HG02973 (cell line): ENCODE results near the gene SNX1.
"Not testable (repeated sequence)": the region's sequence is repeated elsewhere in the genome, so short reads cannot be mapped to it uniquely, and the experiment has no call there.

ENCODE experiments used
- ATAC-seq: cut with Tn5 transposase; IDR thresholded peaks from one replicate; pipeline ENCODE4 v1.9.1; 2021; ENCODE audit warnings: moderate library complexity; ENCODE audit not compliant: unreplicated experiment

SNX1 gene, protein sequence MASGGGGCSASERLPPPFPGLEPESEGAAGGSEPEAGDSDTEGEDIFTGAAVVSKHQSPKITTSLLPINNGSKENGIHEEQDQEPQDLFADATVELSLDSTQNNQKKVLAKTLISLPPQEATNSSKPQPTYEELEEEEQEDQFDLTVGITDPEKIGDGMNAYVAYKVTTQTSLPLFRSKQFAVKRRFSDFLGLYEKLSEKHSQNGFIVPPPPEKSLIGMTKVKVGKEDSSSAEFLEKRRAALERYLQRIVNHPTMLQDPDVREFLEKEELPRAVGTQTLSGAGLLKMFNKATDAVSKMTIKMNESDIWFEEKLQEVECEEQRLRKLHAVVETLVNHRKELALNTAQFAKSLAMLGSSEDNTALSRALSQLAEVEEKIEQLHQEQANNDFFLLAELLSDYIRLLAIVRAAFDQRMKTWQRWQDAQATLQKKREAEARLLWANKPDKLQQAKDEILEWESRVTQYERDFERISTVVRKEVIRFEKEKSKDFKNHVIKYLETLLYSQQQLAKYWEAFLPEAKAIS

DNA sequence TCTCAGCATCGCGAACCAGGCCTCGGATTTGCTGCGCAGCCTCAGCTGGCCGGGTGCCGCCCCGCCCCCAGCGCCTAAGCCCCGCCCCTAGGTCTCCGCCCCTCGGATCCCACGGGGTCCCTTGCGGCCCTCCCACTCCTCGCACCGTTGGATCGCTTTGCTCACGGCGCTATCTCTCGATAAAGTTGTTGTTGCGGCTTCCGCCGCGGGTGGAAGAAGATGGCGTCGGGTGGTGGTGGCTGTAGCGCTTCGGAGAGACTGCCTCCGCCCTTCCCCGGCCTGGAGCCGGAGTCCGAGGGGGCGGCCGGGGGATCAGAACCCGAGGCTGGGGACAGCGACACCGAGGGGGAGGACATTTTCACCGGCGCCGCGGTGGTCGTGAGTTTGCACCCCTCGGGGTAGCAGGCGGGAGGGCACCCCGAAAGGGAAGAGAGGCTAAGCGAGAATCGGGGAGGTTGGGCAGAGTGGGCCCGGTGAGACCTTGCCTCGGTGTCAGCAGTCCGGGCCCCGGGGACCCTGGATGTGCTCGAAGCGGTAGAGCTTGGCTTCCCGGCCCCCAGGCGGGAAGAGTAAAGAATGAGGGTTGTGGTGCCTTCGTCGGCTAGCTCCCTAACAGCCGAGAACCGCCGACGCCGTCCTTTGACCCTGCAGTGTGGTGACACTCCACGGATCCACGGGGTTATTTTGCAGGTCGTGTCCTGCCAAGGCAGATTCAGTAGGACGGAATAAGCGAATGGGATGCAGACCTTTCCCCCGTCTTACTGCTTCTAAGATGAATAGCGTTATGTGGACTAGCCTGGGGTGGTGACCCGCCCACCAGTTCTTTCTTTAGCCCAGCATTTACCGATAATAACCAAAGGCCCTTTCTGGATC, at the start of gene SNX1:
Gene SNX1 (plus strand): TSS at position 188 of the 873 bp plus-strand sequence. CDS start 32 bp downstream, at position 220.
- peak; percentile 42 for ATAC-seq

DNA sequence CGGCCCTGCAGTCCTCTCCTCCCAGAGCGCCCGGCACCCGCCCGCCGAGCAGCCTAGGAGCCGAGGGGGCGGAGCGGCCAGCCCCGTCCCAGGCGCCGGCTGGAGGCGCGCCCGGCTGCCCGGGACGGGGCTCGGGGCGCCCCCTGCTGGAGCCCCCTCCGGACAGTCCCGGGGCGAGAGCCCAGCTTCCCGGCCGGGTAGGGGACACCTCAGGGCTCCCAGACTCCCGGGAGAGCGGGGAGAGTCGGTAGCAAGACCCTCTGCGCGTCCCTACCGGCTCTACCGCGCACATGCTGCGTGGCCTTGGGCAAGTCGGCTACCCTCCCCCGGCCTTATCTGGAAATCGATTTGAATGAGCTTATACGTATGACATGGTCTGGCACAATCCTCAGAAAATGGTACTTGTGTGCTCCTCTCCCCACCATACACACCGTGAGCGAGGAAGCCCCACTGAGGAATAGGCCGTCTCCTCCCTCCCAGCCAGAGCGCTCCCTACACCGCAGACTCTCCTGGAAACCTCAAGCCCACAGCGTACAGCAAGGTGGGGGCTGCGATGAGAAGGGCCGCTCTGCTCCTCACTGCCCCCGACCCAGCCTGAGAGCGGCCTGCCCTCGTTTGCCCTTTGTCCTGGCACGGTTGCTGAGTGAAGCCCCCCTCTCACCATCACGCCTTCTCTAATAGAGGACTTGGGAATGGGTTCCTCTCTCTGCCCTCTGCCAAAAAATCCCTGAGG, 49.2 kb upstream of the SNX1 start, which contains the start of gene DAPK2:
Gene DAPK2 (minus strand): TSS at position 65 of the 733 bp plus-strand sequence. CDS start 6,224 bp downstream, outside the sequence.
- ATAC-seq, result no peak

DNA sequence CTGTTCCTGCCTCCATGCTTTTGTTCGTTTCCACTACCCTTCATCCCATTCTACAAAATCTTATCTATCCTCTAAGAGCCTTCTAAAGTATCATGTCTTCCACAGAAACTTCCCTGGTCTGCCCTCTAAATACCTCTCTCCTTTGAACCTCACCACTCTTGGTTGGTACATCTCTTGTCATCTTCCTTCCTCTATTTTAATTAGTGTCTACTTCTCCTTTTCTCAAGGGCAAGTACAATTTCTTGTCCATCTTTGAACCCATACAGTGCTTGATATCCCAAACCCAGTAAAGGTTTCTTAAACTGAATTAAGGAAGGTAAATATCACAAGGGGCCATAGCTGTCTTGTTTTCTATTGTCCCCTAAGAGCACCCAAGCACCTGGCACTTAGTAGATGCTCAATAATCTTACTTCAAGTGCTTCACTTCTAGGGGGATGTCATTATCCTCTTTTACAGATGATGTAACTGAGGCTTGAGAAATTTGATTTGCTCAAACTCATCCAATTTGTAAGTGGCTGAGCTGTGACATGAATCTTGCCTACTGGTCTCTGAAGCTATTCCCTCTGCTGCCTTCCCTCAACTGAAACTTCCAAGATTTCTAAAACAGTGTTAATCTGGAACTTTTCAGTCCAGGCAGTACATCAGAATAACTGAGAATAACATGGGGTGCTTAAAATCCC, 46.9 kb upstream of the SNX1 start:
- no peak for ATAC-seq

DNA sequence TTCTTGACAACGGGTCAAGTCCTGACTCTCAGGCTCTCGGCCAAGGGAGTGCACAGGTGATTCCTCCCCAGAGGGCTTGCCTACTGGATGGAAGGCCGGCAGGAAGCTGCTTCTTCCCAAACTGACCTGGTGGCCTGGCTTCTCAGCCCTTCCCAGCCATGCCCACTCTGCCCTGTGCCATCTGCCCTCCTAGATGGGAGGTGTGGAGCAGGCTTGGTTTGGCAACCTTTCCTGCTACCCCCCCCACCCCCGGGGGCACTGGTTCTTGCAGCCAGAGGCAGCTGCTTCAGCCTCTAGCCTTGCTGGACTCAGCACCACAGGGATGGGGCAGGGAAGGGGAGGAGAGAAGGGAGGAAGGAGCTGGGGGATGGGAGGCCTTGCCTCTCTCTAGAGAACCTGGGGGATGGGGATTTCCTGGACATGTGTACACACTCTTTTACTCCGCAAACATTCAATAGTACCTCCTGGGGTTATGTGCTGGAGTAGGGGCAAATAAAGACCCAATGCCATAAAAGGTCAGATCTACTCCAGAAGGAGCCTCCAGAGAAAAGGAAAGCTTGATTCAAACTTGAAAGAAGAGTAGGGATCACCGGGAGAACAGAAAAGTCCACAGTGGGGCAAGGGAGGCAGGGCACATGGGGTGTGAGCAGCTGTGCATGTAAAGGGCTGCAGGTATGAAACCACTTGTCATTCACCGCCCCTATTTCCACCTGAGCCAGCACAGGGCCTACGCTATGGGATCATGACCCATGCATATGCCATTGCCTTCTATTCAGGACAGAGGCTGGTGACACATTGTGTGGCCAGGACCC, 45.3 kb upstream of the SNX1 start:
- ATAC-seq, result no peak

DNA sequence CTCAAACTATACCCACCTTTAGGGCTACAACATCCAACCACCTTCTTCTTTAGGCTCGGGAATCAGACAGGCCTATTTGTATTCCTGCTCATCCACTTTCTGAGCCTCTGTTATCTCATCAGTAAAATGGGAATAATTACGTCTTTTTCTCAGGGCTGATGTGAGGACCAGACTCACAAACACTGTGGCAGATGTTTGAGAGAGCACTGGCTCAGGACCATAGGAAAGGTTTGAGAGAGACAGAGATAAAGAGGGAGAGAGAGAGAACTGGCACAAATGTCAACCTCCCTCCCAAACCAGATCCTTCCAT, 44.7 kb upstream of the SNX1 start:
- ATAC-seq, result no peak

DNA sequence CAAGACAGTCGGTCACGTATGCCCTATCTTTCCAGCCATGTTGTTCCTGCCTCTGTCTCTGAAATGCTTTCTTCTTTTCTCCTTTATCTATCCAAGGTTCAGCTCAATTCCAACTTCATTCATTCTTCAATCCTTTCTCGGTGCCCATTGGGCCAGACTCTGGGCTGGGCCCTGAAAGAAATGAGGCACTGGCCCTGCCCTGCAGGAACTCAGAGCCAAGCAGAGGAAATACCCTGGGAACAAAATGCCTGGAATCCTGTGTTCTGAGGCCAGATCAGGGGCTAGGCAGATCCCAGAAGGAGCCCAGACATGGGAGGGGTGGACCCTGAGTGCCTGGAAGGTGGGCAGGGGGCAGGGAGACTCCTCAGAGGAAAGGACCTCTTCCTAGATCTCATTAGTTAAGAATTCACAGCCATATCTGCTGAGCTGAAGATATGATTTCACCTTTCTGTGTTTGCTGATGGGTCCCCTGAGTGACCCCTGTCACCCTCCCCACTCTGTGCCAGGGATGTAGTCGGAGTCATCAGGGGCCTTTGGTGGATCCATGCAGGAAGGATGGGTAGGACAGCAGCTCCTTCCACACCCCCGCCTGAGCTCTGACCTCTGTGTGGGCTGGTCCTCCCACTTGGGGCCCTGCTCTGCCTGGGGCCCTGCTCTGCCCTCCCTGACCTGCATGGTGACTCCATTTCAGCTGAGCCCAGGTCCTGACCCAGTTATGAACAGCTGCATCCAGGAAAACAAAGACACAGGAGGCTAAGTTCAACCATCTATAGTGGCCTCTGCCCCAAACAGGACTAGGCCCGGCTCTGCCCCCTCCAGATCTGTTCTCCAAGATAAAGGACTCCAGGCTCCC, 44.1 kb upstream of the SNX1 start:
- no peak for ATAC-seq

DNA sequence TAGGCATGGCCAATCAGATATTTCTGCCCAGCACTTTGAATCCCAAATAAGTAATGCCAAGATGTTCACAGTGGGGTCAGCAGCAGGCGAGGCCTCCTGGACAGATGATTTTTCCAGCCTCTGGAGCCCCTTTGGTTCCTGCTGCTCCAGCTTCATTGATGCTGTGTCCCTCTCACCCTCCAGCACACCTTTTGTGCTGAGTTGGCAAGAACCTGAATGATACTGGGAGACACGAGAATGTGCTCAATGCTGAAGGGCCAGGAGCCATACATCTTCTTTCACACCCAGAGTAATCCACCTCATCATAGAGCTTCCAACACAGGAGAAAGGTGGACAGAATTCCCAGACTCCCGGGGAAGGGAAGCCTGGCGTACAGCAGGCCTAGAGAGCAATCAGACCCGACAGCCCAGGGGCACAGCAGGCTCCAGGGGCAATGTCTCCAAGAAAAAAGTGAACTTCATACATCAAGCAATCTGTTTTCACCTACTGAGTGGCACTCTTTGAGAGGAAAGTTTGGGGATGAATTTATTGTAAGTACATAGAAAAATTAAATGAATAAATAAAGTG, 42.8 kb upstream of the SNX1 start:
- no peak for ATAC-seq

DNA sequence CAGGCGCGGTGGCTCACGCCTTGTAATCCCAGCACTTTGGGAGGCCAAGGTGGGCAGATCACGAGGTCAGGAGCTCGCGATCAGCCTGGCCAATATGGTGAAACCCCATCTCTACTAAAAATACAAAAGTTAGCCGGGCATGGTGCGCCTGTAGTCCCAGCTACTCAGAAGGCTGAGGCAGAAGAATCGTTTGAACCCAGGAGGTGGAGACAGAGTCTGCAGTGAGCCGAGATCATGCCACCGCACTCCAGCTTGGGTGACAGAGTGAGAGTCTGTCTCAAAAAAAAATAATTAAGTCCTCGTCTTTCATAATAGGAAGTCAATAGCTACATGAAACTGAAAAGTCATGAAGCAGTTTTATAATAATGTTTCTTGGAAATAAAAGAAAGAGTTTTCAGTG, 42.1 kb upstream of the SNX1 start:
- ATAC-seq, result not testable (repeated sequence)

DNA sequence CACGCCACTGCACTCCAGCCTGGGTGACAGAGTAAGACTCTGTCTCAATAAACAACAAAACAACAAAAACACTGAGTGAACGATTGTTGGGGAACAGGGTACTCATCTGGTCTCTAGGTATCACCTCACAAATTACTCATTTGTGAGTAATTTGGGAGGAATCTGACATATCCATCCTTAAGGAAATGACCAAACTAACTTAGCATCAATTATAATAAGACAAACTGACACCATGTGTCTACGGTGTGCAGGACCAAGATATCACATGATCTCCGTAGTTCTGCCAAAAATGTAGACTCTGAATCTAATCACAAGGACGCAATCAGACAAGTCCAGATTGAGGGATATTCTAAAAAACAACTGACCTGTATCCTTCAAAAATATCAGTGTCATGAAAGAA, 37.5 kb upstream of the SNX1 start:
- ATAC-seq, result no peak

DNA sequence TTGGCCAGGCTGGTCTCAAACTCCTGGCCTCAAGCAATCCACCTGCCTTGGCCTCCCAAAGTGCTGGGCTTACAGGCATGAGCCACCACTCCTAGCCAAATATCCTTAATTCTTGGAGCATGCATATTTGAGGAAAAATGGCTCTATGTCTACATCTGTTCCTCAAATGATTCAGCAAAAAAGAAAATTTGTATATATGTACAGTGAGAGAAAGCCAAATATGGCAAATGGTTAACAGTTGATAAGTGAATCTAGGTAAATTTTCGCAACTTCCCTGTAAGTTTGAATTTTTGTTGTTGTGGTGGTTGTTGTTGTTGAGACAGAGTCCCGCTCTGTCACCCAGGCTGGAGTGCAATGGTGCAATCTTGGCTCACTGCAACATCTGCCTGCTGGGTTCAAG, 36.7 kb upstream of the SNX1 start:
- ATAC-seq, result not testable (repeated sequence)

DNA sequence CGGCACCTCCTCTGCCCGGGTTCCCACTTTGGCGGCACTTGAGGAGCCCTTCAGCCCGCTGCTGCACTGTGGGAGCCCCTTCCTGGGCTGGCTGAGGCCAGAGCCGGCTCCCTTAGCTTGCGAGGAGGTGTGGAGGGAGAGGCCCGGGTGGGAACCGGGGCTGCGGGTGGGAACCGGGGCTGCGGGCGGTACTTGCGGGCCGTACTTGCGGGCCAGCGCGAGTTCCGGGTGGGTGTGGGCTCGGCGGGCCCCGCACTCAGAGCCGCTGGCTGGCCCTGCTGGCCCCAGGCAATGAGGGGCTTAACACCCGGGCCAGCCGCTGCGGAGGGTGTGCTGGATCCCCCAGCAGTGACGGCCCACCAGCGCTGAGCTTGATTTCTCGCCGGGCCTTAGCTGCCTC, 35.1 kb upstream of the SNX1 start:
- no peak for ATAC-seq

DNA sequence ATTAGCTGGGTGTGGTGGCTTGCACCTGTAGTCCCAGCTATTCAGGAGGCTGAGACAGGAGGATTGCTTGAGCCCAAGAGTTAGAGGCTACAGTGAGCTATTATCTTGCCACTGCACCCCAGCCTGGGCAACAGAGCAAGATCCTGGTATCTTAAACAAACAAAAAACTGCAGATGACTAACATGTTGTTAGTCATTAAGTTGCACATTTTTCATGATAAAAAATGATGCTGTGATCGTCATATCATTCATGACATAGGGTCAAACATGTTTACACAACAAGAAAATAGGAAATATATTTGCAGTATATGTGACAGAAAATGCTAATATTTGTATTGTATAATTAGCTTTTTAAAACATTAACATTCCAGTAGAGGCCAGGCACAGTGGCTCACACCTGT, 29.3 kb upstream of the SNX1 start:
- no peak for ATAC-seq

DNA sequence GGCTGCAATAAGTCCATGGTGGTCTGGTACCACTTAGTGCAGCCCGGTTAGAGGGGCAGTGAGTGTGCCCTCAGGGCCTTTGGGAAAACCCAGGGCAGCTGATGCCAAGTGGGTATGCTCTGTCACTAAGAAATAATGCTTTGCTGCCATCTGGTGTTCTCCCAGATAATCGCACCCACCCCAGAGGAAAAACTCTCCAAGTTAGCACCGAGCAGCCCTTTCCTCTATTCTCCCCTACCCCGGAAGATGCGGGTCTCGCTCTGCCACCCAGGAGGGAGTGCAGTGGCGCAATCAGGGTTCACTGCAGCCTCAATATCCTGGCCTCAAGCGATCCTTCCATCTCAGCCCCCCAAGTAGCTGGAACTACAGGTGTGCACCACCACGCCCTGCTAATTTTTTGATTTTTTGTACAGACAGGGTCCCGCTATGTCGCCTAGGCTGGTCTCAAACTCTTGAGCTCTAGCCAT, 28.2 kb upstream of the SNX1 start:
- ATAC-seq, result no peak

DNA sequence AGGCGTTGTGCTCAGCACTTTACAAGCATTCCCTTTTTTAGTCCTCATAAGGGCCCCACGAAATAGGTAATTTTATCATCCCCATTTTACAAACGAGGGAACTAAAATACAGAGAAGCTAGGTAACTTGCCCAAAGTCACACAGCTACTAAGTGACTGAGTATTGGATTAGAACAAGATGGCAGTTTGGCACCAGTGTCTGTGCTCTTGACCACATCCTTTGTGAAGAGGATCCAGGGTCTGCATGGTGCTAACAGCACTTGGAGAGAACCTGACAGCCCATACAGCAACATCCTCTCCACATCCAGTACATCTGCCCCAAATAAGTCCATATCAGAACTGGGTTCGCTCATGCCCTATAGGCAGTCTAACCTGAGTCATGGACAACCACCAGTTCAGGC, 27.6 kb upstream of the SNX1 start:
- no peak for ATAC-seq

DNA sequence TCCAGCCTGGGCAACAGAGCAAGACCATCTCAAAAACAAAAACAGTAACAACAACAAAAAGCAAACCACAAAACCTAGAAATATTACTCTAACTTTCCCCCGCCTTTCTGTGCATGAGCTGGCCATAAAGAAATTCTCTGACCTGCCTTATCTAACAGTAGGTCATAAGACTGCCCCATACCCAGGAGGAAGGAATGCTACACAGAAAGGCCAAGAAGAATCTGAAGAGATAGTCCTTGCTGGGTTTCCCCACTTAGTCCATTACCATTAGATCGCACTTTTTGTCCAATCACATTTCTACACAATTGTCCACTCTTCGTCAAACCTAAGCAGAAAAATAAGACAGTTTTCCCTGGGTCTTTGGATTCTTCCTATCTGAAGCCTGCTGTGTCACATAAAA, 25.7 kb upstream of the SNX1 start:
- no peak for ATAC-seq

DNA sequence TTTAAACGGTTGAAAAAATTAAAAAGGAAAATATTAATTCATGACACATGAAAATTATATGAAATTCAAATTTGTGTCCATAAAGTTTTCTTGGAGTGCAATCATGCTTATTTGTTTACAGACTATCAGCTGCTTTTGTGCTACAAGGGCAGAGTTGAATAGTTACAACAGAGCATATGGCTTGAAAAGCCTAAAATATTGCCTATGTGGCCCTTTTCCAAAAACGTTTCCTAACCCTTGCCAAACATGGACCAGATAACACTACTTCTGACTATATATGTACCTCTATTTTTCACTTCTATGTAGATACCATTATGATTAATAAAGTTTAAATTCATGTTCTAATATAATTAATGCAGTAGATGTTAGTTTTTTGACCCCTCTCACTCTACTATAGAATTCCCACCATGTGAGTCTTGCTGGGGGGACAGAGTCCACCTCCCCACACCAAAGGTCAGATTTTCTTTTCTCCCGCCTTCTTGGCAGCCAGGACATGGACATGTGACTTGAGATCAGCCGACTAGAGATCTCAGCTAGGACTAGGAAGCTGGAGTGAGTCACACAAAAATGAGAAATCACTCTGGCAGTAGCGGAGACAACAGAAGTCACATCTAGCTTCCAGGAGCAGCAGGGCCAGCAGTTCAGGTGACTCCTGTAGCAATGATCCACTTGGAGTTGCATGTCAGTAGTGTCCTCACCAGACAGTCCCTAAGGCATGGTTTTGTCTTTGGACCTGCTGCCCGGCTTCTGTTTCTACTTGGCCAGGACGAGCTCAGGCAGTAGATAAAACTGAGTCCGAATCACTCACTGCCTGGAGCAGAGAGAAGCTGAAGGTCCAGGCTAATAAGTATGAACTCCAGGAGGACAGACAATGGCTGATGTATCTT, 24.6 kb upstream of the SNX1 start:
- no peak for ATAC-seq
